AG04450 (cell line): ENCODE results near the gene MYO1G. TPM values are rescaled to one million over a fixed set of nuclear protein-coding genes. Genes with fewer than 3 reads are reported as not detected.

Experiments
- CTCF ChIA-PET: fragments of 300-600, 350-600 bp; formaldehyde crosslinking; extraction: SDS; loops from one replicate; lab custom pipeline; 2022; ENCODE audit warnings: antibody characterized with exemption, inconsistent platforms; lab: Charles Lee
- POLR2A ChIA-PET: fragments of 350-600 bp; formaldehyde crosslinking; extraction: SDS; loops from one replicate; lab custom pipeline; 2021; ENCODE audit warnings: antibody characterized with exemption, inconsistent platforms; lab: Yijun Ruan, JAX
- DNase-seq: peaks from one replicate; pipeline ENCODE4 v3.0.0-alpha.2; 2011; ENCODE audit warnings: low read depth, low spot score
- H3K27ac ChIP-seq: one replicate; pipeline ENCODE4 v1.5.1; 2012; ENCODE audit warnings: low read depth, low read length, control low read depth
- H3K27me3 ChIP-seq: one replicate; pipeline ENCODE4 v1.6.0; 2012; ENCODE audit warnings: low read length; ENCODE audit not compliant: control insufficient read depth, insufficient read depth
- H3K4me3 ChIP-seq: 2 replicates; pipeline ENCODE4 v1.5.1; 2011; ENCODE audit warnings: mild to moderate bottlenecking, low read depth, low read length, control low read depth
- H3K9me3 ChIP-seq: 2 replicates; pipeline ENCODE4 v1.5.1; 2012; ENCODE audit warnings: low read length; ENCODE audit not compliant: control insufficient read depth, insufficient read depth
- polyA plus RNA-seq: library from polyadenylated mRNA; depleted of rRNA; stranded (reverse); fragments of >200 nt; gene quantifications from 2 replicates; pipeline ENCODE4 v1.2.3, GENCODE V29; 2011
- TF ChIP-seq, protein P1 (sequence below): IDR thresholded peaks from 2 replicates; pipeline ENCODE4 v1.5.1; 2011; ENCODE audit warnings: low read depth, low read length, control low read depth, inconsistent platforms

Gene MYO1G
- polyA plus RNA-seq, 1 experiment, result not detected

DNA sequence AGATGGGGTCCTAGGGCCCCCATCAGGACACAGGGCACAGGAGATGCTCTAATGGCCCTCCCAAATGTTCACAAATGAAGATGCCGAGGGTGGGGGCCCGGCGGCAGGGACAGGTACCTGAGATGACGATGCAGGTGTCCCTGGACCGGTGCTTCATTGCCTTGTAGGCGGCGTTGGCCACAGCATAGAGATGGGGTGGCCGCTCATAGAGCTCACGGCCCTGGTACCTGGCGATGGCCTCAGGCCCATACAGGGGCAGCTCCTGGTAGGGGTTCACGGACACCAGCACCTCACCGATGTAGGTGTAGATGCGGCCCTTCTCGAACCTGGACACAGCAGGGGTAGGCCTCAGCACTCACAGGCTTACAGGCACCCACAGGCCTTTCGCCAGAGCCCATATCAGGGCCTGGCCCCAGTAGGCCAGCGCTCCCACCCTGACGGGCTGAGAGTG lies 2.0 kb downstream of the MYO1G start:
- Histone ChIP-seq H3K27ac (no peak overlapping the region), H3K27me3 (peaks cover 3% of the 10 kb centered on the region), H3K4me3 (no peak overlapping the region), H3K9me3 (no peaks in the 10 kb centered on the region; the same call in 1 of the 2 replicates)
- TF ChIP-seq, protein P1, sequence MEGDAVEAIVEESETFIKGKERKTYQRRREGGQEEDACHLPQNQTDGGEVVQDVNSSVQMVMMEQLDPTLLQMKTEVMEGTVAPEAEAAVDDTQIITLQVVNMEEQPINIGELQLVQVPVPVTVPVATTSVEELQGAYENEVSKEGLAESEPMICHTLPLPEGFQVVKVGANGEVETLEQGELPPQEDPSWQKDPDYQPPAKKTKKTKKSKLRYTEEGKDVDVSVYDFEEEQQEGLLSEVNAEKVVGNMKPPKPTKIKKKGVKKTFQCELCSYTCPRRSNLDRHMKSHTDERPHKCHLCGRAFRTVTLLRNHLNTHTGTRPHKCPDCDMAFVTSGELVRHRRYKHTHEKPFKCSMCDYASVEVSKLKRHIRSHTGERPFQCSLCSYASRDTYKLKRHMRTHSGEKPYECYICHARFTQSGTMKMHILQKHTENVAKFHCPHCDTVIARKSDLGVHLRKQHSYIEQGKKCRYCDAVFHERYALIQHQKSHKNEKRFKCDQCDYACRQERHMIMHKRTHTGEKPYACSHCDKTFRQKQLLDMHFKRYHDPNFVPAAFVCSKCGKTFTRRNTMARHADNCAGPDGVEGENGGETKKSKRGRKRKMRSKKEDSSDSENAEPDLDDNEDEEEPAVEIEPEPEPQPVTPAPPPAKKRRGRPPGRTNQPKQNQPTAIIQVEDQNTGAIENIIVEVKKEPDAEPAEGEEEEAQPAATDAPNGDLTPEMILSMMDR, result no peak
- ChIA-PET CTCF (interaction anchor here (0.6 kb wide), 1 partner anchor 55 kb away, joined by 5 read pairs; no protein-coding TSS in a partner anchor), POLR2A (no interaction called here)
- DNase-seq, result no peak

DNA sequence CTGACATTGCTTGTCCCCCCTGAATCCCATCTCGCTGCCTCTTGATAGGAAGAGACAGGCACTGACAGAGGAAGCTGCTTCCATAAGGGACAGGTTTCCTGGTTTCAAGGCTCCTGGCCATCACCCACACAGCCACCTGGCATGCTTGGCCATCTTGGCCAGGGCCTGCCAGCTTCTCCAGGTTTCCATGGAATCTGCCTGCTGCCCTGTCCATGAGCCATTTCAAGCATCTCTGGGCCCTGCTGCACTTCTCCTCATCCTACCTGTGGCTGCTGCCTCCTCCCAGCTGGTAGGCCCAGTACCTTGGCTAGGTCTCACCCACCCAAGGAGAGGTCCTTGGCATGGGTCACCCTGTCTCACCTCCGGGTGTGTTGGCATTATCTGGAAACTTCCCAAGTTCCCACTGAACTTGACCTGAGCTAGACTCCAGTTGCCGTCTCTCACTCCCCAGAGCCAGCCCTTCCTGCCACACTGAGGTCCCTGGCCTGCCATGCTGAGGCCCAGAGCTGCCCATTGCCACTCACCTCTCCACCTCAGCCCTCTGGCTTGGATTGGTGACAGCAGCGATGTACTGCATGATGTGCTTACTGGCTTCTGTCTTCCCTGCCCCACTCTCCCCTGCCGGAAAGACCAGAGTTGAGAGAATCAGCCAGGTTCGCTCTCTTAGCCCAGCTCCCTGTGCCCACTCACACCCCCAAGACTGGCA lies 2.6 kb downstream of the MYO1G start:
- peak overlapping the region; percentile 11 for H3K27ac ChIP-seq
- no peak for DNase-seq
- no peaks in the 10 kb centered on the region; the same call in 1 of the 2 replicates for H3K9me3 ChIP-seq
- ChIA-PET POLR2A (no interaction called here), CTCF (interaction anchor here (0.6 kb wide), 1 partner anchor 55 kb away, joined by 5 read pairs; no protein-coding TSS in a partner anchor)
- no peak overlapping the region for H3K4me3 ChIP-seq
- TF ChIP-seq, protein P1, result no peak
- peaks cover 3% of the 10 kb centered on the region for H3K27me3 ChIP-seq

DNA sequence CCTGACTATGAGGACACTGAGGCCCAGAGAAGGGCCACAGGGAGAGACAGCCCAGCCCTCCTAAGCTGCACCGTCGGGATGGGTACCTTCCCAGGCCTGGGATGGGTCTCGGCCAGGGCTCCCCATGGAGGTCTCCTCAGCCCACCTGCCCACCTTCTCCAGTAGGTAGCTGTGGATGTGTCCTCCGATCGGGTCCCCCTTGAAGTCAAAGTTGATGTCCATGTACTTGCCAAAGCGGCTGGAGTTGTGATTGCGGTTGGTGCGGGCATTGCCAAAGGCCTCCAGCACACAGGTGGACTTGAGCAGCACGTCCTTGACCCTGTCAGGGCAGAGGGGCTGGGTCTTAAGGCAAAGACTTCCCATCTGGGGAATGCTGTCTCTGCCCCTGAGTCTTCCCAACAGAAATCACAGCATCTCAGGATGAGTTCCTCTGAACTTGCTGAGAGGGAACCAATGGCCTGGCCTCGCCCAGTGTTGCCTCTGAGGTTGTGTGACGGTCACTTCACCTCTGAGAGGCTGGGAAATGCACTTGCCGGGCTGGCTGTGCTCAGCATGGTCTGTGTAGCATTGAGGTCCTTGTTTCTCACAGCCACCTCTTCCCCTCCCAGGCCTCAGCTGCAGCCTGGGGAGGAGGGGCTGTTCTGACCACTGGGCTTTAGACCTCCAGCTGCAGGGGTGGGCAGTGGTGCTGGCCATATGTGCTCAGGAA lies 3.3 kb downstream of the MYO1G start:
- peak overlapping the region; percentile 11 for H3K27ac ChIP-seq
- H3K4me3 ChIP-seq, result no peak overlapping the region
- no peak for DNase-seq
- ChIA-PET CTCF (interaction anchor here (1.1 to 3.4 kb wide), 2 partner anchors 26 to 161 kb away, joined by 3 to 56 read pairs; no protein-coding TSS in a partner anchor), POLR2A (no interaction called here)
- peaks cover 6% of the 10 kb centered on the region for H3K27me3 ChIP-seq
- TF ChIP-seq, protein P1, result no peak
- no peaks in the 10 kb centered on the region; the same call in 1 of the 2 replicates for H3K9me3 ChIP-seq

DNA sequence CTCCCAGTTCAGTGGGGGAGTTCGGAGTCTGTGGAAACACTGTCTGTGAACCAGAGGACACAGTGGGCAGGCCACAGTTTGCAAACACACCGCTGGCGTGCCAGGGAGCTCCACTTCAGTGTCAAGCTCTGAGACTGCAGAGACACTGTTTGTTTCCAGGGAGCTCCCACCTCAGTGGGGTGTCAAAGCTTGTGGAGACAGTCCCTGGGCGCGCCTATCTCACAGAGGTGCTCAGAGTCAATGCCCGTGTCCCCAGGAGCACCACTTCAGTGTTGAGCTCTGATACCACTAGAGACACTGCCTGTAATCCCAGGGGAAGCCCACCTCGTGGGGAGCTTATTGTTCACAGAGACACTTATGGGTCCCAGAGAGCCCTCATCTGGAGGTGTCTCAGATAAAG lies 4.3 kb downstream of the MYO1G start:
- TF ChIP-seq, protein P1, result no peak
- Histone ChIP-seq H3K27me3 (peaks cover 6% of the 10 kb centered on the region), H3K27ac (no peak overlapping the region), H3K9me3 (no peaks in the 10 kb centered on the region; the same call in 1 of the 2 replicates), H3K4me3 (no peak overlapping the region)
- ChIA-PET POLR2A (no interaction called here), CTCF (interaction anchor here (1.1 to 3.4 kb wide), 4 partner anchors 8 to 162 kb away, joined by 3 to 56 read pairs (median 3); no protein-coding TSS in a partner anchor)
- DNase-seq, result no peak
